ENCODE data around the gene LIPG. TPM values are rescaled to one million over a fixed set of nuclear protein-coding genes. Genes with fewer than 3 reads are reported as not detected.

Gene LIPG
- total RNA-seq, 1 donor from 2014 or later: 10.2 TPM

- Mint-ChIP-seq H3K4me3 (ENCODE audit: unreplicated experiment) (no peak overlapping the region), H3K9me3 (ENCODE audit: unreplicated experiment) (peaks cover 3% of the 10 kb centered on the region), H3K27me3 (ENCODE audit: unreplicated experiment) (peaks cover 10% of the 10 kb centered on the region), H3K36me3 (ENCODE audit: unreplicated experiment) (no peaks in the 10 kb centered on the region), H3K27ac (ENCODE audit: unreplicated experiment) (no peak overlapping the region), H3K4me1 (ENCODE audit: low read depth, unreplicated experiment) (peaks cover 2% of the 10 kb centered on the region)
- no peak for DNase-seq
- TF ChIP-seq CTCF (IDR thresholded peaks at IDR 0.05; ENCODE audit: partially characterized antibody, unreplicated experiment): no peak
Observed at GRCh38 chr18:49611316-49611715, 49.5 kb downstream of the LIPG start.

GRCh38 chr18:49612515-49613033, 50.7 kb downstream of the LIPG start:
- Mint-ChIP-seq H3K4me3 (ENCODE audit: unreplicated experiment) (no peak overlapping the region), H3K27me3 (ENCODE audit: unreplicated experiment) (peaks cover 11% of the 10 kb centered on the region), H3K4me1 (ENCODE audit: low read depth, unreplicated experiment) (peaks cover 2% of the 10 kb centered on the region)

GRCh38 chr18:49613141-49613640, 51.3 kb downstream of the LIPG start:
- no peaks in the 10 kb centered on the region for H3K36me3 Mint-ChIP-seq (ENCODE audit: unreplicated experiment)
- peaks cover 2% of the 10 kb centered on the region for H3K4me1 Mint-ChIP-seq (ENCODE audit: low read depth, unreplicated experiment)
- peaks cover 3% of the 10 kb centered on the region for H3K9me3 Mint-ChIP-seq (ENCODE audit: unreplicated experiment)
- no peak for DNase-seq
- H3K27me3 Mint-ChIP-seq (ENCODE audit: unreplicated experiment): peaks cover 10% of the 10 kb centered on the region
- no peak for TF ChIP-seq CTCF (IDR thresholded peaks at IDR 0.05; ENCODE audit: partially characterized antibody, unreplicated experiment)
- no peak overlapping the region for H3K27ac Mint-ChIP-seq (ENCODE audit: unreplicated experiment)
- H3K4me3 Mint-ChIP-seq (ENCODE audit: unreplicated experiment): no peak overlapping the region

More at GRCh38 chr18:49612515-49613033, 50.7 kb downstream of the LIPG start:
- no peak overlapping the region for H3K27ac Mint-ChIP-seq (ENCODE audit: unreplicated experiment)
- no peak for DNase-seq
- TF ChIP-seq CTCF (IDR thresholded peaks at IDR 0.05; ENCODE audit: partially characterized antibody, unreplicated experiment): no peak
- peaks cover 3% of the 10 kb centered on the region for H3K9me3 Mint-ChIP-seq (ENCODE audit: unreplicated experiment)
- H3K36me3 Mint-ChIP-seq (ENCODE audit: unreplicated experiment): no peaks in the 10 kb centered on the region

- Mint-ChIP-seq H3K27ac (ENCODE audit: unreplicated experiment) (no peak overlapping the region), H3K36me3 (ENCODE audit: unreplicated experiment) (no peaks in the 10 kb centered on the region), H3K27me3 (ENCODE audit: unreplicated experiment) (peaks cover 10% of the 10 kb centered on the region), H3K4me1 (ENCODE audit: low read depth, unreplicated experiment) (peaks cover 2% of the 10 kb centered on the region), H3K4me3 (ENCODE audit: unreplicated experiment) (no peak overlapping the region), H3K9me3 (ENCODE audit: unreplicated experiment) (peaks cover 3% of the 10 kb centered on the region)
- TF ChIP-seq CTCF (IDR thresholded peaks at IDR 0.05; ENCODE audit: partially characterized antibody, unreplicated experiment): no peak
- no peak for DNase-seq
Observed at GRCh38 chr18:49613641-49614151, 51.8 kb downstream of the LIPG start.

GRCh38 chr18:49616618-49617328, 54.9 kb downstream of the LIPG start:
- no peak for TF ChIP-seq CTCF (IDR thresholded peaks at IDR 0.05; ENCODE audit: partially characterized antibody, unreplicated experiment)
- Mint-ChIP-seq H3K4me3 (ENCODE audit: unreplicated experiment) (no peak overlapping the region), H3K27me3 (ENCODE audit: unreplicated experiment) (peaks cover 7% of the 10 kb centered on the region), H3K27ac (ENCODE audit: unreplicated experiment) (no peak overlapping the region), H3K9me3 (ENCODE audit: unreplicated experiment) (peaks cover 8% of the 10 kb centered on the region), H3K4me1 (ENCODE audit: low read depth, unreplicated experiment) (peaks cover 11% of the 10 kb centered on the region), H3K36me3 (ENCODE audit: unreplicated experiment) (no peaks in the 10 kb centered on the region)
- no peak for DNase-seq

Measured in glutamatergic neuron (in vitro differentiated cells).